ENCODE data around the gene EHMT1. TPM values are rescaled to one million over a fixed set of nuclear protein-coding genes. Genes with fewer than 3 reads are reported as not detected.

Gene EHMT1
- total and polyA plus RNA-seq, 10 of the 15 experiments (the other 5 are each of a cell fraction or from before 2014, with no cell fraction given), result 2.9 to 100 (median 48.1) TPM

DNA sequence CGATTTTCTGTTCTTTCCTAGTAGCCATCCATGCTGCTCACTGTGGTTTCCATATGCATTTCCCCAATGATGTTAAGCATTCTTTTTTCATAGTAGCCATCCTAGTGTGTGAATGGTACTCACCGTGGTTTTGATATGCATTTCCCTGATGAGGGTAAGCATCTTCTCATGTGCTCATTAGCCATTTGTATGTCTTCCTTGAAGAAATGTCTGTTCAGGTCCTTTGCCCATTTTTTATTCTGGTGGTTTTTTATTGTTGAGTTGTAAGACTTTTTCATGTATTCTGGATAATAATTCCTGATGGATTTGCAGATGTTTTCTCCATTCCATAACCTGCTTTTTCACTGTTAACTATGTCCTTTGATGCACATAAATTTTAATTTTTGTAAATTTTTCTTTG lies 108.0 kb downstream of the EHMT1 start:
- no TSS peak for BruUV-seq (replicated peaks)
- Histone ChIP-seq H3K27ac (ENCODE audit: control insufficient read depth, insufficient read depth) (no peak overlapping the region), H3K27me3 (replicated peaks in 1 of 2; ENCODE audit: control insufficient read depth in 2 of 2, insufficient read depth in 2 of 2, low read length in 1 of 2) (no peaks in the 10 kb centered on the region), H3K9ac (ENCODE audit: control insufficient read depth, insufficient read depth, low read length) (no peak overlapping the region), H4K20me1 (ENCODE audit: control insufficient read depth, insufficient read depth) (no peaks in the 10 kb centered on the region), H3K4me2 (ENCODE audit: control insufficient read depth, insufficient read depth) (no peak overlapping the region), H3K79me2 (ENCODE audit: control insufficient read depth, insufficient read depth, low read length) (peaks cover 17% of the 10 kb centered on the region), H3K4me1 (ENCODE audit: control insufficient read depth, insufficient read depth, low read length) (no peaks in the 10 kb centered on the region), H2AFZ (ENCODE audit: control insufficient read depth, low read depth, low read length) (no peak overlapping the region), H3K9me3 (replicated peaks; ENCODE audit: control insufficient read depth, insufficient read depth, low read length) (peaks cover 9% of the 10 kb centered on the region; the same call in 1 of the 3 replicates), H3K36me3 (ENCODE audit: control insufficient read depth in 2 of 2, insufficient read depth in 2 of 2, low read length in 1 of 2) (peaks cover 23 to 28% of the 10 kb centered on the region in 2 experiments; a peak in 3 of 4 replicates), H3K4me3 (no peak overlapping the region)
- POLR2A ChIA-PET, result no interaction called here
- ATAC-seq (no peak), FAIRE-seq (no peak), DNase-seq (ENCODE audit: low read depth, low spot score) (no peak)
- CTCF ChIA-PET, result no interaction called here
- intact Hi-C loops (cut with micrococcal nuclease; ENCODE audit: unreplicated experiment), result no loop called here
- RAD21 ChIA-PET (ENCODE audit: unreplicated experiment), result no interaction called here
- in situ Hi-C loops (cut with MboI), result no loop called here
- no peak for TF ChIP-seq RB1 (IDR thresholded peaks at IDR 0.05; ENCODE audit: borderline replicate concordance)
- TF ChIP-seq NFXL1 (IDR thresholded peaks at IDR 0.05; ENCODE audit: borderline replicate concordance), result no peak
- no peak for TF ChIP-seq HDAC6 (IDR thresholded peaks at IDR 0.05; ENCODE audit: unreplicated experiment)
- no peak for TF ChIP-seq HDAC2 (IDR thresholded peaks at IDR 0.05)
- no peak for TF ChIP-seq TCF12 (IDR thresholded peaks at IDR 0.05; ENCODE audit: low read depth, low read length)
- TF ChIP-seq SUPT20H (IDR thresholded peaks at IDR 0.05; ENCODE audit: borderline replicate concordance, control insufficient read depth, low read depth, low read length), result no peak
- TF ChIP-seq, protein P1, sequence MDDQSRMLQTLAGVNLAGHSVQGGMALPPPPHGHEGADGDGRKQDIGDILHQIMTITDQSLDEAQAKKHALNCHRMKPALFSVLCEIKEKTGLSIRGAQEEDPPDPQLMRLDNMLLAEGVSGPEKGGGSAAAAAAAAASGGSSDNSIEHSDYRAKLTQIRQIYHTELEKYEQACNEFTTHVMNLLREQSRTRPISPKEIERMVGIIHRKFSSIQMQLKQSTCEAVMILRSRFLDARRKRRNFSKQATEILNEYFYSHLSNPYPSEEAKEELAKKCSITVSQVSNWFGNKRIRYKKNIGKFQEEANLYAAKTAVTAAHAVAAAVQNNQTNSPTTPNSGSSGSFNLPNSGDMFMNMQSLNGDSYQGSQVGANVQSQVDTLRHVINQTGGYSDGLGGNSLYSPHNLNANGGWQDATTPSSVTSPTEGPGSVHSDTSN (IDR thresholded peaks at IDR 0.05; ENCODE audit: insufficient replicate concordance, low read depth, low read length), result no peak
- TF ChIP-seq RAD21 (IDR thresholded peaks at IDR 0.05; ENCODE audit: insufficient read depth, low read depth, low read length), result no peak
- no peak for TF ChIP-seq CREM (IDR thresholded peaks at IDR 0.05; ENCODE audit: low read depth)
- no peak for TF ChIP-seq ZNF622 (IDR thresholded peaks at IDR 0.05)
- TF ChIP-seq MEF2A (IDR thresholded peaks at IDR 0.05; ENCODE audit: insufficient read depth, low read depth, low read length), result no peak
- TF ChIP-seq ESRRA (IDR thresholded peaks at IDR 0.05; ENCODE audit: low read length), result no peak
- TF ChIP-seq ZNF217 (IDR thresholded peaks at IDR 0.05), result no peak
- no peak for TF ChIP-seq SMAD5 (IDR thresholded peaks at IDR 0.05; ENCODE audit: low read depth)
- no peak for TF ChIP-seq BMI1 (IDR thresholded peaks at IDR 0.05; ENCODE audit: borderline replicate concordance)
- no peak for TF ChIP-seq ETV6 (conservative IDR thresholded peaks at IDR 0.05 in 1 of 2, IDR thresholded peaks at IDR 0.05 in 1 of 2; ENCODE audit: borderline replicate concordance in 1 of 2, low read depth in 1 of 2)
- TF ChIP-seq, protein P2, sequence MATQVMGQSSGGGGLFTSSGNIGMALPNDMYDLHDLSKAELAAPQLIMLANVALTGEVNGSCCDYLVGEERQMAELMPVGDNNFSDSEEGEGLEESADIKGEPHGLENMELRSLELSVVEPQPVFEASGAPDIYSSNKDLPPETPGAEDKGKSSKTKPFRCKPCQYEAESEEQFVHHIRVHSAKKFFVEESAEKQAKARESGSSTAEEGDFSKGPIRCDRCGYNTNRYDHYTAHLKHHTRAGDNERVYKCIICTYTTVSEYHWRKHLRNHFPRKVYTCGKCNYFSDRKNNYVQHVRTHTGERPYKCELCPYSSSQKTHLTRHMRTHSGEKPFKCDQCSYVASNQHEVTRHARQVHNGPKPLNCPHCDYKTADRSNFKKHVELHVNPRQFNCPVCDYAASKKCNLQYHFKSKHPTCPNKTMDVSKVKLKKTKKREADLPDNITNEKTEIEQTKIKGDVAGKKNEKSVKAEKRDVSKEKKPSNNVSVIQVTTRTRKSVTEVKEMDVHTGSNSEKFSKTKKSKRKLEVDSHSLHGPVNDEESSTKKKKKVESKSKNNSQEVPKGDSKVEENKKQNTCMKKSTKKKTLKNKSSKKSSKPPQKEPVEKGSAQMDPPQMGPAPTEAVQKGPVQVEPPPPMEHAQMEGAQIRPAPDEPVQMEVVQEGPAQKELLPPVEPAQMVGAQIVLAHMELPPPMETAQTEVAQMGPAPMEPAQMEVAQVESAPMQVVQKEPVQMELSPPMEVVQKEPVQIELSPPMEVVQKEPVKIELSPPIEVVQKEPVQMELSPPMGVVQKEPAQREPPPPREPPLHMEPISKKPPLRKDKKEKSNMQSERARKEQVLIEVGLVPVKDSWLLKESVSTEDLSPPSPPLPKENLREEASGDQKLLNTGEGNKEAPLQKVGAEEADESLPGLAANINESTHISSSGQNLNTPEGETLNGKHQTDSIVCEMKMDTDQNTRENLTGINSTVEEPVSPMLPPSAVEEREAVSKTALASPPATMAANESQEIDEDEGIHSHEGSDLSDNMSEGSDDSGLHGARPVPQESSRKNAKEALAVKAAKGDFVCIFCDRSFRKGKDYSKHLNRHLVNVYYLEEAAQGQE (IDR thresholded peaks at IDR 0.05; ENCODE audit: low read depth, low read length), result no peak
- 95% methylated on average over 2 of the region's 2 CpGs for WGBS (ENCODE audit: insufficient coverage, insufficient replicate concordance, low lambda C conversion rate, missing lambda C conversion rate)
- SMC1A ChIA-PET (ENCODE audit: uncharacterized antibody, unreplicated experiment), result interaction anchor here (1.1 kb wide), 1 partner anchor 47 kb away, joined by 3 read pairs; no protein-coding TSS in a partner anchor

All from GM12878 (cell line).